Astrocyte of the cerebellum (primary cell): ENCODE measurements around the gene LMCD1.
A peak's percentile ranks its signal among the peaks of the same experiment; 100 is the strongest.

Source experiments
- DNase-seq: peaks from one replicate; pipeline ENCODE4 v3.0.0-alpha.2; 2011; ENCODE audit warnings: low read depth
- H3K4me3 ChIP-seq: 2 replicates; pipeline ENCODE4 v1.5.1; 2011; ENCODE audit warnings: mild to moderate bottlenecking, low read depth, low read length, moderate library complexity
- in situ Hi-C: cut with HindIII; loops from 2 replicates; pipeline ENCODE4 v1.10.0; 2017; ENCODE audit warnings: low sequenced_read_pairs
- TF ChIP-seq, protein P1 (sequence below): IDR thresholded peaks from 2 replicates; pipeline ENCODE4 v1.5.1; 2012; ENCODE audit warnings: low read length, low read depth, moderate library complexity, mild to moderate bottlenecking; ENCODE audit errors: missing control alignments

The LMCD1 gene

DNA sequence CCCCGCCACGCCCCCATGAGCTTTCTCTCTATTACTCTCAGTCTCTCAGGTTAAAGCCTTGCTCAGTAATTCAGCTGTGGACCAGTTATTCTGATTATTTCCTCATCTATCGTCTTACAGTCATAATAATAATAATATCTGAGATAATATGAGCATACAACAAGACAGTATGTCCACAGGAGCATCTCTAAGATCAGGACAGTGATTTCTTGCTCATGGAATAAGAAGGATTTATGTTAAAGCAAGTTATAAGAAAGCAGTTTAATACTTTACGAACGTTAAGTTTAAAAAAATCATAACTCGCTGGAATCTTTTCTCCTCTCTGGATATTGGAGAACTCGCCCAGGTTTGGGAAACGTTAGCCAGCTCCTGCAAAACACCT, 643 bp upstream of the LMCD1 start:
- TF ChIP-seq, protein P1, sequence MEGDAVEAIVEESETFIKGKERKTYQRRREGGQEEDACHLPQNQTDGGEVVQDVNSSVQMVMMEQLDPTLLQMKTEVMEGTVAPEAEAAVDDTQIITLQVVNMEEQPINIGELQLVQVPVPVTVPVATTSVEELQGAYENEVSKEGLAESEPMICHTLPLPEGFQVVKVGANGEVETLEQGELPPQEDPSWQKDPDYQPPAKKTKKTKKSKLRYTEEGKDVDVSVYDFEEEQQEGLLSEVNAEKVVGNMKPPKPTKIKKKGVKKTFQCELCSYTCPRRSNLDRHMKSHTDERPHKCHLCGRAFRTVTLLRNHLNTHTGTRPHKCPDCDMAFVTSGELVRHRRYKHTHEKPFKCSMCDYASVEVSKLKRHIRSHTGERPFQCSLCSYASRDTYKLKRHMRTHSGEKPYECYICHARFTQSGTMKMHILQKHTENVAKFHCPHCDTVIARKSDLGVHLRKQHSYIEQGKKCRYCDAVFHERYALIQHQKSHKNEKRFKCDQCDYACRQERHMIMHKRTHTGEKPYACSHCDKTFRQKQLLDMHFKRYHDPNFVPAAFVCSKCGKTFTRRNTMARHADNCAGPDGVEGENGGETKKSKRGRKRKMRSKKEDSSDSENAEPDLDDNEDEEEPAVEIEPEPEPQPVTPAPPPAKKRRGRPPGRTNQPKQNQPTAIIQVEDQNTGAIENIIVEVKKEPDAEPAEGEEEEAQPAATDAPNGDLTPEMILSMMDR: no peak
- in situ Hi-C loops: no loop called here
- H3K4me3 ChIP-seq: peak overlapping the region; percentile 38
- no peak for DNase-seq

DNA sequence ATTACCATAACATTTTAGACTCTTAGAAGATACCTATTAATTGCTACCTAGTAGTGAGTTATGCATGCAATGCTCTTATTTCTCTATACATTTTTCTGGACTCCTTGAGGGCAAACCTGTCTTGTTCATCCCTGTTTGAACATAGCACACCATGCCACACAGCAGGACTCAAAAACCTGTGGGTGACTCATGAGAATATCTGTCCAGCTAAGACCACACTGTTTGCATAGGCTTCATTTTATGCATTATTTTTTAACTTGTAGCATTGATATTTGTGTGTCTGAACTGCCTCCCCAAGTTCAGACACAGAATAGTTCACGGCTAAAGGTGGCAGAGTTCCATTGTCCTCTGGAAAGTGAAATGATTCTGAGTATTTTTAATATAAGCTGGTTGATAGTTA, 1.8 kb downstream of the LMCD1 start:
- no peak for DNase-seq
- H3K4me3 ChIP-seq: peak overlapping the region; percentile 48
- in situ Hi-C loops: no loop called here
- TF ChIP-seq, protein P1: no peak

DNA sequence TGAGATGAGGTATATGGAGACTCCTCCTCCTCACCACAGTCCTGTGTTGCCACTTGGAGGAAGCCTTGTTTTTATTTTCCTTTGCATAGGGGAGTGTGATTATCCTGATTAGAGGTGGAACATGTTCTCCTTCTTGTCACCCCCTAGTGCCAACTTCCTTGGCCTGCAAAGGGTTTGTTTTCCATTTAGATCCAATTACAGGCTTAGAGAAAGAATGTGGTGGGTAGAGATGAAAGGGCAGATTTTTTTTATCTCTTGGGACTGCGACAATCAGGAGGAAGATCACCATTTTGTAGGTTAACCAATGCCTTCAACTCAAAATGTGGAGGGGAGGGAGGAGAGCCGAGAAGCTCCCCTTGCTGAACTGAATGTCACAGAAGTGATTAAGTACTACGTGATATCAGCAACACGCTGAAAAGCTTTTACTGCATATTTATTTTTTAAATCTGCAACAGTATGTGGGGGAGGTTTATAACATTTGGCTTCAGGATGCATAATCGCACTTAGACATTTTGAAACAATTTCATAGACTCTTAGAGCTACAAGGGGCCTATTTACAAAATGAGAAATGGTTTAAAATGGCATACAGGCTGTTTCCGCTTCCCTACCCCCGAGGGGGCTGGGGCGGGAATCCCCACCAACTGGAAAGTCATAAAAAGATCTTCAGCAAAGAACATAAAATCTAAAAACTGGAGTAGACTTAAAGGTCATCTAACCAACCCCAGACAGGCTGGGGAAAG, 2.4 kb downstream of the LMCD1 start:
- in situ Hi-C loops: no loop called here
- DNase-seq: no peak
- H3K4me3 ChIP-seq: peak overlapping the region; percentile 48
- TF ChIP-seq, protein P1: no peak

DNA sequence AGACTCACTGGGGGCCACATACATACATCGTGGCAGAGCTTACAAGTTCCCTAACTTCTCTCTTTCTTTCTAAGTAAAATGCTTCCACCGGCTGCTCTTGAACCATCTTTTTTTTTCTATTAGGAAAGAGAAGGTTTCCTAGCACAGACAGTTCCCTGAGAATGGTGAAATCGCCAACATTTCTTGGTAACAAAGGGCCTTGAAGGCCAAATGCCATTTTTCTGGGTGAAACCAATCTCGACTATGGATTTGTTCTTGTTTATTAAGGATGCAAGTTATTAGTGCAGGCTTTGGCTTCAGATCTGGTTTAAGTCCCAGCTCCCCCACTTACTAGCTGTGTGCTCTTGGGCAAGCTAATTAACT, 3.0 kb downstream of the LMCD1 start:
- H3K4me3 ChIP-seq: peak overlapping the region; percentile 48

DNA sequence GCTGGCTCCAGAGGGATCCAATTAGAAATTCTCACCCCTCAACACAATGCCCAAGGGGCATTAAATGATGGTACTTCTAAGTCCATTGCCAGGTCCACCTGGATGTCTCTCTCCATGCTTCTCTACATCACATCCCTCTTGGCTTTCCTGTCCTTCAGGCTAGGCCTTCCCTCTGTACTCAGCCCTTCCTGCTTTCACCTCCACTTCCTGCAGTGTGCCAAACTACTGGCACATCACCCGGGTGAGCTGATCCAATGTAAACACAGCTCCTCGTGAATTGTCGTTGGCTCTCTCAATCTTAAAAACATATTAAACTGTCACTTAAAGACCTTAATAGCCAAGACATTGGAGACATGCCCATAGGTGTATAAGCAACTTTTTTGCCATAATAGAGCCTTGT, 4.0 kb downstream of the LMCD1 start:
- in situ Hi-C loops: no loop called here
- TF ChIP-seq, protein P1: no peak
- DNase-seq: no peak
- H3K4me3 ChIP-seq: no peak overlapping the region

More for the DNA sequence above, 3.0 kb downstream of the LMCD1 start:
- no peak for DNase-seq
- TF ChIP-seq, protein P1: no peak
- in situ Hi-C loops: no loop called here

DNA sequence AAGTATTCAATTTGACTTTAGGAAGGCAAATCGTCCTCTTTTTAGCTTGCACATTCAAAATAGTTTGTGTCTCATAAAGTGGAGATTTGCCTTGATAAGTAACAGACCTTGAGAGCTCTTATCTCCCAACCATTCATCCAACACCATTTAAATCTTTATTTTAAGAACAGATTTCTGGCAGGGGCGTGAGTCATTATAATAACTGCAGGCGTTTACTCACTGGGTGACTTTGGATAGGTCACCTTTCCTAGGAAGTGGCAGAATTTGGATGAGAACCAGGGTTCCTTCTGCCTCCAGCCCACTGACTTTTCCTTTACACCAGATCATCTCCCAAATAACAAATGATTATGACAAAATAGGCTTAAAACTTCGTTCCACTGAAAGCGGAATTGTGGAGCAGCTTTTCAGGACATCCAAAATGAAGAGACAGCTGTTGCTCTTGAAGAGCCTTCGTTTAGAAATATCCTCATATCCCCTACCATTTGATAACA, 5.0 kb downstream of the LMCD1 start:
- TF ChIP-seq, protein P1: no peak

More for the DNA sequence above, 5.0 kb downstream of the LMCD1 start:
- in situ Hi-C loops: no loop called here
- H3K4me3 ChIP-seq: no peak overlapping the region
- DNase-seq: no peak
